Epidermal melanocyte (primary cell): ENCODE measurements around the gene SCD5.

Experiments
- DNase-seq: peaks from one replicate; pipeline ENCODE4 v3.0.0; 2011; ENCODE audit warnings: low spot score; ENCODE audit not compliant: insufficient read length

SCD5 gene

GRCh38 chr4:82797040-82797404, 1.6 kb downstream of the SCD5 start:
- DNase-seq: no peak

DNA sequence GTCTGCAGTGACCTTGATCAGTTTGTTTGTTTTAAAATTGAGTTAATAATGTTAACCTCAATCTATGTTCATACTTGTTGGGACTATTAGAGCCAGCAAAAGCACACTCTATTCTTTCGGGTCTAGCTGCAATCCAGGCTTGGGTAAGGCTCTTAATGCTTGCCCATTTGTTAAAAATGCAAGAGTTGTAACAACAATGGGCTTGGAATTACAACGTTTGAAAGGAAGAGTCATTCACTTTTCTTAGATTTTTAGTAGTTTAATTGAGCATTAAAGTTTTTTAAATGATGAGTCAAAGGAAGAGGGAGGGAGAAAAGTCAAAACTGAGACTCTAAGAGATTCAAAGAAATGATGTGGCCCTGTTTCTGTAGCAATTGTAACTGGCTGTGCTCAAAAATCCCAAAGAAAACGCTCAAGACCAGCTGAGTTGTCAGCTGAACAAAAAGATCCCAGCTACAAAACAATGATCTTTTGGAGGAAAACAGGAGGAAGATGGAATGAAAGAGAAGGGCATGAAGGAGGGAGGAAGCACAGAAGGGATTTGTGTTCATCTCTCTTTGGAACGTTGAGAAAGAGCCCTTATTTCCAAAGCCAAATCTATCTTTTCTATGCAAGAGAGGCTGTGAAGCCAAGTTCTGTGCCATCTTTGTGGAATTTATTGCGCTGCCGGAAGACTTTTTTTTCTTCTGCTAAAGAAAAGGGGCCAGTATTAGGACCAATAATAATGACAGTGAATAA, 5.5 kb downstream of the SCD5 start:
- no peak for DNase-seq

- DNase-seq: no peak
Measured at GRCh38 chr4:82791179-82791578, 7.4 kb downstream of the SCD5 start.

DNA sequence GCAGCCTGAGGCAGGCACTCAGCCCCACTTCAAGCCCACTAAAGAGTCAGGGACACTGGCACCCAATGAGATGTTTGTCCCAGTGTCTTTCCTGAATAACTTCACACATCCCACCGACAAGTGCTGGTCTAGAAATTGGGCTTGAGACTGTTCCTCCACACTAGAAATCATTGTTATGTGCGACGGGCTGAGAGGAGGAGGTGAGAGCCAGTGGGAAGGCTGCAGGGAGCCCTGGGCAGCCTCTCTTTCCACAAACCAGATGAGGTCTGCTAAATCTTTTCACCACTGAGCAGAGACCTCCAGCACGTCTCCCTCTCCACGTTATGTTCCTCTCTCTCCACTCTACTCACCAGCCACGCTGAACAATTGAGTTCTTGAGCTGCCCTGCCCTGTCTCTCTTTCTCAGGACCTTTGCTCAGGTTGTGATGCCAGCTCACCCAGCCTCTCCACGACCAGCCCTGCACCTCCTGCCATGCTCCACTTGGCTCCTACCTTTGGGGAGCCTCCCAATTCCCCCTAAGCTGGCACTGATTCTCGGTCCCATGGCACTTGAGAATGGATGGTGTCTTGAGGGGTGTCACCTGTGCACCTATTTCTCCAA, 8.4 kb downstream of the SCD5 start:
- no peak for DNase-seq

GRCh38 chr4:82789025-82789776, 9.4 kb downstream of the SCD5 start:
- DNase-seq: no peak

DNA sequence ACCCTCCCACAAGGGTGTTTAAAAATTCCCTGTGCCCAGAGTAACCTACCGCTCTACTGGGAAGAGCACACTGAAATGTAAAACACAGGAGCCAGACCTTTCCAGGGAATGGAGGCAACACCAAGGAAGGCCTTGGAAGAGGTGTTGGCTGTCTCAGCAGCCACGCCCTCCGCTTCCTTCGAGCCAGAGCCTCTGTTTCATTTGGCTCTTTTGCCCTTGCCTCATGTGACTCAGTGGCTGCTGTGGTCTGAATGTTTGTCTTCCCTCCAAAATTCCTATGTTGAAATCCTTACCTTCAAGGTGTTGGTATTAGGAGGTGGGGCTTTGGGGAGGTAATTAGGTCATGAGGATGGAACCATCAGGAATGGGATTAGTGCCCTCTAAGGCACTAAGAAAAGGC, 11.3 kb downstream of the SCD5 start:
- DNase-seq: no peak

GRCh38 chr4:82786828-82787227, 11.8 kb downstream of the SCD5 start:
- DNase-seq: no peak

- no peak for DNase-seq
Measured at GRCh38 chr4:82785611-82786400, 12.8 kb downstream of the SCD5 start.

DNA sequence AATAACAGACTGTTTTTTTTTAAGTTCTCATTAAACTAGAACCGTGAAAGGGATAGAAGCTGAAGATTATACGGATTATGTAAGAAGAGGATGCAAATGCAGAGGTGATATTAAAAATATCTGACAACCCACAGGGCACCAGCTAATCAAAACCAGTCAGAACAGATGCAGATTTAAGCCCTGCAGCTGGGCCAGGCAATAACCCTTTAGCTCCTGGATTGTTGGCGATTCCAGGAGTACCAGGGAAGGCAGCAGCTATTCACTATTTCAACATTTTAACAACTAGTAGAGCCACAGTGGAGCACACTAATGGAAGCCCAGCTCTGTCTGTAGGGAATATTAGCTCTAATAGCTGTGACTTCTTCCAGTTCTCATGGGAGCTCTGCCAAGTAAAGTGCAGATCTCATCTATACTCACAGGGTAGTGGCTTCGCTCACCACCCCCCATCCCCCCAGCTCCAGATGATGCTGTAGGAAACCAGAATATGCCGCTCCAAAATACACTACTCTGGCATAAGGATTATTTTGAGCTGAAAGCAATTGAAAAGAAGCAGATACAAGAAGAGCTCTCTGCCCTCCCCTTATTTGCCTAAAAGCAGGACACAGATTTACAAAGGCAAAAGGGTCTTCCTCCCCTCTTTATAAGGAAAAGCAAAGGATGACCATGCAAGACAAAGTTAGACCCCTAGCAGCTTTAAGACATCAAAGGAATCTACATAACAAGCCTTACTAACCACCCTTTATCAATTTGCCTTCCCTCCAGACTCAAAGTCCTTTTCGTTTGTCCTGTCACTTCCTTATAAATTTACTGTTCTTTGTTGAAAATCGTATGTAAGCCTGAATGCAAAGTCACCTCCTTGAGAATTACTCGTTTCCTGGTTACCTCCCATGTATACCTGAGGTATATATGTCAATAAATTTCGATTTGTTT, 13.7 kb downstream of the SCD5 start:
- DNase-seq: no peak

DNA sequence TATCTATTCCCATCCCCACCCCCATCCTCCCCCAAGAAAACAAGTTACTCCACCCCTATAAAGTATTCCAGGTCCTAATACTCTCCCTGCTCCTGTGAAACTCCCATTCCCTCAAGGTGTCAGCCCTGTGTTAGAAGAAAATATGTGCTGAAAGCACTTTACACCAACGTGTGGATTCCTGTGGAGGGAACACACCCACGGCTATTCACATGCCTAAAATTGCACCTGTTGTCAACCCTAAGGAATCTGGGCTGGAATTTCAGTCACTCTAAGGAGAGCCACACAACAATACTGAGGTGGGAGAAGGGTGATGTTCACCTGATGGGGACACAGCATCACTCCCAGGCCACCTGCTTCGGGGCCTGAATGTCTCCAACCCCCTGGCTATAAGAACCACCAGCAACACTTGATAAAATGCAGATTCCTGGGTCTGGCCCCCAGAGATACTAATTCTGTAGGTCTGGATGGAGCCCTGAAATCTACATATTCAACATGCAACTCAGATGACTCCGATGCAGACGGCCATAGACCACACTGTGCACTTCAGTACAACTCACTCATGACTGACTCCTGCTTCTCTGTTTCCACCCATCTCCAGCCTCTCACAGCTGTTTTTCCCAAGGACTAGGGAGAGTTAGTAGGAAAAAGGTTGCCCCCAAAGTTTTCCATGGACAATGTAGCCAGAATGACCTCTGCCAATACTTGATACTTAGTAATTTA, 15.8 kb downstream of the SCD5 start:
- DNase-seq: no peak

- DNase-seq: no peak
Measured at GRCh38 chr4:82780752-82781231, 17.8 kb downstream of the SCD5 start.

- no peak for DNase-seq
Measured at GRCh38 chr4:82780170-82780751, 18.3 kb downstream of the SCD5 start.

GRCh38 chr4:82779032-82779431, 19.6 kb downstream of the SCD5 start:
- no peak for DNase-seq

DNA sequence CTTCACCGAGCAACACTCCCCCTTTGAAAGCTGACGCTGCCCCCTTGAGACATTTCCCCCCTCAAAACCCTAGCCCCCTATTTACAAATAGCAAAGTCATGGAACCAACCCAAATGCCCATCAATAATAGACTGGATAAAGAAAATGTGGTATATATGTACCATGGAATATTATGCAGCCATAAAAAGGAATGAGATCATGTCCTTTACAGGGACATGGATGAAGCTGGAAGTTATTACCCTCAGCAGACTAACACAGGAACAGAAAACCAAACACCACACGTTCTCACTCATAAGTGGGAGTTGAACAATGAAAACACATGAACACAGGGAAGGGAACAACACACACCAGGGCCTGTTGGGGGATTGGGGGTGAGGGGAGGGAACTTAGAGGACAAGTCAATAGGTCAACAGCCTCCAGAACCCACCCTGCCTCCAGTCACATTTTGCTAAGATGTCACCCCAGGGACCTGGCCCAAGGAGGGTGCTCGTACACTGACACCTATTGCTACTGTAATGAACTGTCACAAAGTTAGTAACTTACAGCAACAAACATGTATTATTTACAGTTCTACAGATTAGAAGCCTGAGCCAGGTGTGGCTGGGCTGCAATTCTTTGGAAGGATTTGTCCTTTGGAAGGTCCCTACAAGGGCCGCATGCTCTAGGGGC, 20.6 kb downstream of the SCD5 start:
- no peak for DNase-seq

GRCh38 chr4:82776925-82777542, 21.6 kb downstream of the SCD5 start:
- no peak for DNase-seq

DNA sequence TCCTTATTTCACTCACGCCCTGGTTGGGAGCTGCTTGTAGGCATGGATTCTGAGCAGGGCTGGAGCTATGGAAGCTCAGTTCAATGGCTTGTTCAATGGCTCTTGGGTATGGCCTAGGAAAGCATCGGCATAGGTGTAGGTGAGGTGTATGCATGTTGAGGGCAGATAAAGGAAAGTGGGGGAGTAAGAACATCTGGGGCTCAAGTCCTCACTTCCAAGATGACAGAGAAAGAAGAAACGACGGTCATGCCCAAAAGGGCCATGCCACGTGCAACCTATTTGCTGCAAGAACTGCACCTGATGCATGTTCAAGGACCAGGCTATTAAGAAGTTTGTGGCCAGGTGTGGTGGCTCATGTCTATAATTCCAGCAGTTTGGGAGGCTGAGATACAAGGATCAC, 23.4 kb downstream of the SCD5 start:
- DNase-seq: no peak

GRCh38 chr4:82774711-82775171, 23.9 kb downstream of the SCD5 start:
- DNase-seq: no peak

DNA sequence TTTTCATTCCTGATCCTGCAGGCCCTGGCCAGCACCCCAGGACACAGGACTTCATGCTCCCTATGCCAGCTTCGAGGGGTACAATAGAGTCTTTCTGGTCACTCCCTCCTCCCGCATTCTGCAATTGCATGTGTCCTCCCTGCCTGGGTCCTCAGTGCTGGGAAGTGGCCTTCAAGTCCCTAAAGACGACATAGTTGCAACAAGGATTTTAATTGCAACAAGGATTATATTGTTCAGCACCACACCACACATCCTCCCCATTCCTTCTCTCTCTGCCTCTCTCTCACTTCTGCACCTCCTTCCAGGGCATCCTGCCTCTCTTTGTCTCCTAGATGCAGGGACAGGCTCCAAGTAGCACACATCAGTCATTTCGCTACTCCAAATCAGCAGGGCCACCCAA, 25.5 kb downstream of the SCD5 start:
- DNase-seq: no peak
